ENCODE results near the gene TASOR2.

TASOR2 gene

DNA sequence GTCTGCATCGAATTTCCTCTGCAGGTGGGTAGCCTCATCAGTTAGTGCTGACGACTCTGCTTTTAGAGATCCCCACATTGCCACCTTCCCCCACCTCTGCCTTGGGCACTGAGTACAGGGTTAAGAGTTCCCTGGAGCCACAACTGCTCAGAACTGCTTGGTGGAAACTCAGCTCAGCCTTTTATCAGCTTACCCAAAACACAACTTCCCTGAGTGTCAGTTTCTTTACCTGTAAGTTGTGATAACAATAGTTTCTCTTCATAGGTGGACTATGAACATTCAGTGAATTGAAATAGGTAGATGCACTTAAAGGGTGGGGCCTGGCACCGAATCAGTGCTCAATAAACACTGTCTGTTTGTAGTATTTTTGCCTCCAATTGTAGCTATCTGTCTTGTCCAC lies 29.5 kb upstream of the TASOR2 start:
- DNase-seq (ENCODE audit: low read depth), result no peak

DNA sequence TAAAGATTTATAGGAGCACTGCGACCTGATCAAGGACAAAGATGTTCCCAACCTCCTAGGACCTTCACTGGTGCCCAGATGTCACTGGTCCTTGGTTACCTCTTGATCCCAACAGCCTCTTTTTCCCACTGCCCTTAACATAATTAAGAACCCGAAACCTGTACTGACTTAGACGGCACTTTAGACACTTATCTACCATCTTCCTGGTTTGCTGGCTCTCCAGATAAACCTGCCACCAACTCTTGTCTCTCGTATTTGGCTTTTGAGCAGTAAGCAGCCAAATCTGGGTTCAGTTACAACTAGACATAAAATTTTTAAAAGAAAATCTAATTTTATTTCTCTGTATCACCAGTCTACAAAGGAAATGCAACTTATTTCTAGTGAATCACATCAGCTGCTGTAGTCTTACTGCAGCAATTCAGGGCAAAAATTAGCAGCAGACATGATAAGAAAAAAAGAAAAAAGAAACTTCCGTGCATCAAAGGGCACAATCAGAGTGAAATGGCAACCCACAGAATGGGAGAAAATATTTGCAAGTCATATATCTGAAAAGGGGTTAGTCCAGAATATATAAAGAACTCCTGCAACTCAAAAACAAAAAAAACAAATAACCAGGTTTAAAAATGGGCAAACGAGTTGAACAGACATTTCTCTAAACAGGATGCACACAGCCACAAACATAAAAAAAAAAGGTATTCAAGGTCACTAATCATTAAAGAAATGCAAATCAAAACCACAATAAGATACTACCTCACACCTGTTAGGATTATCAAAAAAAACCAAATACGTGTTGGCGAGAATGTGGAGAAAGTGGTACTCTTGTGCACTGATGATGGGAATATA lies 27.7 kb upstream of the TASOR2 start:
- no peak for DNase-seq (ENCODE audit: low read depth)

DNA sequence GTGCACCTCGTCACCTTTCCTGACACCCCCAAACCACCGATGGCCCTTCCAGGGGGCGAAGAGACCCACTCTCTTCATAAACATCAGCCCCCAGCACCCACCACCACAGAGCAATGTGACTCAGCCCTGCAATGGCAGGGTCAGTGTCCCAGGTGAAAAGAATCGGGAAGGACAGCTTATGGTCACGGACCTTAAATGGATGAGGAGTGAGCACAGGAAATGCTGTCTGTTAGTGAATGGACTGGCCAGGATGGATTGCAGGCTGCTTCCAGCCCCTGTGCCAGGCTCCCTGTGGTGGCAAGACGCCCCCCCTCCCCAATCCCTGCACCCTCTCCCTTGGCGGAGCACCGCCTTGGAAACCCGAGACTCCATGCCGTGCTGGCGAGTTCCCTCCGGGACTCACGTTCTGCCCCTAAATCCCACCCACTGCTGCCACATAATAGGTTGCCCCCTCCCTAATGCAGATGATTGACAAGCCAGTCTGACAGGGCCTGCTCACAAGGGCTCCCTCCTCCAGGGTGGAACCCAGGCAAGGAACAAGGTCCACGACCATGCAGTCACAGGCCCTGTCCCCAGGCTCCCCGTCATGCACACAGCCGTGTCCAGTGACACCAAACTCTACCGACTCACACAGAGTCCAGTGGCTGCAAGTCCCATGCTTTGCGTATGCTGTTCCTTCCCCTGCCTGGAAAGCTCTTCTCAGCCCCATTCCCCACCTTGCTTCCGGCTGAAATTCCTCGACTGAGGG lies 25.6 kb upstream of the TASOR2 start:
- DNase-seq (ENCODE audit: low read depth), result no peak

DNA sequence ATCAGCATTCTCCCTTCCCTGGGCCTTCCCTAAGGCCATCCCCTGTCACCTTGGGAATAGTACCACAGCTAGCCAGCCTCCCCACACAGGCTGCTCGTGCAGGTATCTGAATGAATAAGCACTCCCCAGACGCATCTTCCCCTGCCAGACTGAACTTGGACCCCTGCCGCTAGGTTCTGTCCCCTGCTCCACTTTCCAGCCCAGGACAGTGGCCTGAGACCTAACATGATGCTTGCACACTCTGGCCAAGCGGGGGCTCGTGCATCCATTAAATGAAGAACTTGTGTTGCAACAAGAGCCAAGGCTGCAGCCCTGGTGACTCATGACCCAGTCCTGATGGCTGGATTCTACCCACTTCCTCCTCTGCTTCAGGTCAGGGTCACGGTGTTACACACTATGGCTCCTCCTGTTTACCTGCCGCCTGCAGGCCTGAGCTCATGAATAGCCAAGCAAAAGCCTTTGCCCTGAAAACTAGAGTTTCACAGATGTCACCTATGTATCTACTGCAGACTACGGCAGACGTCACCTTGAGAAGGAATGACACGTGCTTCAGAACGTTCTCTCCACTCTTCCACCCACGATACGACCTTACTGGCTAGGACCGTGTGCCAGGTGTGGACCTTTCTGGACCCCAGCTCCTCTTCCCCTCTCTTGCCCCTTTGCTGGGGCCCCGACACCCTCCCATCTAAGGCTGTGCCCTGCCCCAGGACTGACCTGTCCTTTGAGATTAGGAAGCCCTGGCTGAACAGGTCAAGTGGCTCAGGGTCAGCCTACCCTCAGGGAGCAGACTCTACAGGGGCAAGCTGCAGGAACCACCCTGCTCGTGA lies 24.7 kb upstream of the TASOR2 start:
- DNase-seq (ENCODE audit: low read depth), result no peak

DNA sequence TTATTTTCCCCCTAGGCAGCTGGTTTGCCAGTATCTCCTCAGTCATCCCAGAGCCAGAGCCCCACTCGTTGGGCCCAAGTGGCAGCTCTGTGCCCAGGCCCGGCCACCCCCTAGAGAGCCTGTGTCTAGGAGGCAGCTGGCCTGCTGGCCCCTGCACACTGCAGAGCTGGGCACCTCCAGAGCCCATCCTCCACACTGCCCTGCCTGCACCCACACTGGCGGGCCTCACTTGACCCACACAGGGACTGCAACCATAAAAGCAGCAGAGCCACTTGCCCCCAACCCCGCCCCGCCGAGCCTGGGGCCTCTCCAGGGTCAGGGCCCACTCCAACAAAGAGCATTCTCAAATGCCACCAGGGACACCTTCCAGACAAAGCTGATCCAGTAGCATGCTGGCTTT lies 23.6 kb upstream of the TASOR2 start:
- no peak for DNase-seq (ENCODE audit: low read depth)

DNA sequence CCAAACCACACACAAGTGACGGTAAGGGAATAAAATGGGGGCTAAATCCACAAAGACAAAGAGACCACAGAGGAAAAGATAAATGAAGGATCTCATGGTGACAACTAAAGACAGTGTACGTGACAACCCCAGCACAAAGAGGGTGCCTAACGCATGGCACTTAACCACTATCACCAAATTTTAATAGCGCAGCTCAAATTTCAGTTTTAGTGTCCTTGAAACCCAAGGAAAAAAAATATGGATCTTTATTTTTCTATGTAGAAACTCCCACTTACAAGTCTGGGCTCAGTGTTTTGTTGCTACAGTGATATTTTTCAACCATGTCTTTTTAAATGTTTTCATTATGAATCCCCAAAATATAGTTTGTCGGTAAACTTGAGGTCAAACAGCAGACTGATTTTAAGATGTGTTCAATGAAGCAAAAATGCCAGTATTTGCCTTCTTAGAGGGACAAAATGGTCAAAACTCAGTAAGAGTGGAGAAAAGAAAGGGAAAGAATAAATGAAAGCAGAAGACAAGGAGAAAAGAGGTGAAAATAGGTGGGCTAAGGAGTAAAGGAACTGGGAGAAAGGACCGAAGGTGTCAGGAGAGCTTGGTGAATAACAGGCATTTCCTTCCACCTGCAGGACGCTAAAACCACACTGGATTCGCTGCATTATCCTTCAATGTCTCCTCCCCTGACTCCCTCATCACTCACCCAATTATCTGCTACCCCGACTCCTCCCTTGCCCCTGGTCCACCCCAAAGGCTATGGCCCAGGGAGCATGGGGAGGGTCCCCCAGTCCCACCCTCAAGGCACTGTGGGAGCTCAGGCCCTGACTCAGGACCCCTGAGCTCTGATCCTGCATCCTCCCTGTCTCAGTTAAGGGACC lies 21.7 kb upstream of the TASOR2 start:
- DNase-seq (ENCODE audit: low read depth), result no peak

DNA sequence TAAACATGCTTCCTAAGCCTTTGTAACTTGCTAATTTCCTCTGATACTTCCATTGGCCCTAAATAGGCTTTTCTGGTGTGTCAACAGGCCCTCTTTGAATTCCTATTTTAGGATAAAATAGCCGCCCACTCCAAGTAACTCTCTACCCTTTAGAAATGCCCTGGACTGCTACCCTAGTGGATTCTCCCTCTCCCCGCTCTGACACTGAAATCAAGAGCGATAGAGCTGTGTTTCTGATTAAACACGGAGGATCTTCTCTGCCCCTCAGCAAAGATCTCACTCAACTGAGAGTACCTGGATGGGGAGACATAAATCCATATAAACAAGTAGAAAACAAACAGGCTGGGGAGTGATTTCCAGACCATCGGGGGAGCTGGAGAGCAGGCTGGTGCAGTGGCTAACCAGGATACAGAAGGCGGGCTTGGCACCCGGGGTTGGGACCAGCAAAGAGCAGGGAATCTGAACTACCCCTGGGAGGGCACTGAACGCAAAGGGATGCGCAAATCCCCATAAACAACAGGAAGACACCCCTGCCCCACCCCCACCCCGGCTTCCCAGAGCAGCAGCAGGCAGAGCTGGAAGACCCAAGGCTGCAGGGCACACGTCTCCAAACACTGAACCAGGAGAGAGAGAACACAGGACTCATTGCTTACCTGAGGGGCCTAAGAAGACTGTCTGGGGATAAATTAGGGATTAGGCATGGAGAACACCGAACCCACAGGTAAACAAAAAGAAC lies 20.8 kb upstream of the TASOR2 start:
- no peak for DNase-seq (ENCODE audit: low read depth)

DNA sequence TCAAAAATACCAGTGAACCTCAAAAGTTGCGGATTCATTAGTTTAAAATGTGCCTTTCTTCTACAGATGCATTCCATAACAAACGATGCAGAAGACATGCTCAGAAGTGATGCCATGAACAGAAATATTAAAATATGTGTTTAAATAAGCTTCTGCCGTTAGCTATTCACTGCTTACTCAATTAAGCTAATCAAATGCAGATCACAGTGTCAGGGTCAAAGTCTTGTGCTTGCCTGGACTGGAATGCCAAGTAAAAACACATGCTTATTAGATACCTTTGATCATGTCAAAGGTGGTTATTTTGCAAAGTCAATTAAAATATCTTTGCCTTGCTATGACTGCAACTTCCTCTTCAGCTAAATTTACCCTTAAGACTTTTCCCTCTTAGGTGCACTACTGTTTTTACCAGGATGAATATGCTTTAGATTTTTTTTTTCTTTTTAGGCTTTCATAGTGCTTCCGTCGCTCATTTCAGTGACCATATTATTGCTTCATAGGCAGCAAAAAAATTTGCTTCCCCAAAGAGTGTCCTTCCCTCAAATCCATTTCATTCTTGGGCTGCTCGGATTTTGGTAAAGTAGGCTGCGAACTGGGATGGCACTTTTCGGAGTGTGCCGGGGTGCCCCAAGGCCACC lies 19.1 kb upstream of the TASOR2 start:
- no peak for DNase-seq (ENCODE audit: low read depth)

DNA sequence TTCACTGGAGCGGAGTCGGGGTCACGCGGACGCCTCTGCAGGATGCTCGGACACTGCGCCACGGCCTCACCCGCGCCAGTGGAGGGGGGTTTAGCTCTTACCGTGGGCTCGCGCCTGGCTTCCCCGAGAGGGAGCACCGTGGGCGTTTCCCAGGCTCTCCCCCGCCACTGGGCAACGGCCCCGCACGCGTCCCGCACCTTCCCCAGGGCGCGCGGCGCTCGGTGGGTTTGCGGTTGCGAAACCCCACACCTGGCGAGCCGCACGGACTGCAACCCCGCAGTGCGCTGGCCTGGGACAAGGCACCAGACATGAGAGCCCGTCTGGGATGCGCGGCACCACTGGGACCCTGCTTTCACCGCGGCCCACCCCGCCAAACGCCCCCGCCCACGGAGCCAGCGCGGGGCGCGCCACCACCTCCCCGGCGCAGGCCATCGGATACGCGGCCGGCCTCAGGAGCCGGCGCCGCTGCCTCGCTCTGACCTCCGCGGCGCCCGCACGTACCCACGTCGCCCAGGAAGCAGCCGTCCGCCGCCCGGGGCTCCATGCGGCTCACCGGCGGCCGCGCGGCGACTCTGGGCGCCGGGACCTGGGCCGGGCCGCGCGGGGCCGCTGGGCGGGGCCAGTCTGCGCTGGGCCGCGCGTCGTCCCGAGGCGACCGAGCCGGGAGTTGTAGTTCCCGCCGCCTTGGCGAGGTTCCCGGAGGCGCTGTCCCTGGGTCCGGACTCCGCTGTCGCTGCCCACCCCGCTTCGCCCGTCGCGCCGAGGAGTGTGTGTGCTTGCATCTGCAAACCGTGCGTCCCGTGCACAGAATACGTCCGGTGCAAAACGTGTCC lies 18.4 kb upstream of the TASOR2 start, which contains the start of gene ASB13:
ASB13 (minus strand) TSS at position 588 of the 833 bp plus-strand sequence; CDS start at position 544, 44 bp downstream.
- no peak for DNase-seq (ENCODE audit: low read depth)

DNA sequence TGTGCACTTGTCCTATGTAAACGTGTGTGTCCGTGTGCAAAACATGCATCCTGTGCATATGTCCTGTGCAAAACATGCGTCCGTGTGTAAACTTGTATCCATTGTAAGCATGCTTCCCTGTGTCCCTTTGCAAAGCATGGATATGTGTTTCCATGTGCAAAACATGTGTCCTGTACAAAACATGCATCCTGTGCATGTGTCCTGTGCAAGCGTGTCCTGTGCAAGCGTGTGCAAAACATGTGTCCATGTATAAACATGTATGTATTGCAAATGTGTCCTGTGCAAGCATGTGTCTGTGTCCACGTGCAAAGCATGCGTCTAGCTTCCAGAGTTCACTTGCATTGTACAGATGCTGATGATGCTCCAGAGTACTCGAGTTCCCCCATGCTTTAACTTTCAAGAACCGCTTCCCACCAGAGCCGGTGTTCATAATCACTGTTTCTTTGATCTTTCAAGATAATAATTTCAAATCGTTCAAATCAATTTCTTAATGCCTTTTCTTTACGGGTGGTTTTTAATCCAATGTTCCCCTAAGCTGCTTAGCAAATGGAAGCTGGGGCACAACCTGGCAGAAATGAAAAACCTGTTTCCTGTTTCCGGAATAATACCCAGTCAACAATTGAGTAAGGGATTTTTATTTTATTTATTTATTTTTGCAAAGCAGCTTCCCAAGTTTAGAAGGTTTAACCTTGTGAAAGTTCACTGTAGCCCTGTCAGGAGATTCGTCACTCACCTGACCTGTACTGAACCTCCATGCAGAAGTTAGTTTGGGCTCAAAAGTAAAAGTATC lies 17.6 kb upstream of the TASOR2 start:
- DNase-seq (ENCODE audit: low read depth), result no peak

DNA sequence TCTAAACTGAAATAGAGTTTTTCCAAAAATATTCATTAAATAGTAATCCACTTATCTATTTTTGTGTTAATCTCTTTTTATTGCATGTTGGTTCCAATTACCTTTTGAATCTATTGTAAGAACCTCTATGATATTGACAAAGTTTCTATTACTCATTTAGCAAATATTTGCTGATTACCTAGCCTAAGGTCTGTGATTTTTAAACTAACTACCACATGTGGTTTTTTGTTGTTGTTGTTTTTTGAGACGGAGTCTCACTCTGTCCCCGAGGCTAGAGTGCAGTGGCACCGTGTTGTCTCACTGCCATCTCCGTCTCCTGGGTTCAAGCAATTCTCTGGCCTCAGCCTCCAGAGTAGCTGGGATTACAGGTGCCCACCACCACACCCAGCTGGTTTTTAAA lies 16.2 kb upstream of the TASOR2 start:
- no peak for DNase-seq (ENCODE audit: low read depth)

DNA sequence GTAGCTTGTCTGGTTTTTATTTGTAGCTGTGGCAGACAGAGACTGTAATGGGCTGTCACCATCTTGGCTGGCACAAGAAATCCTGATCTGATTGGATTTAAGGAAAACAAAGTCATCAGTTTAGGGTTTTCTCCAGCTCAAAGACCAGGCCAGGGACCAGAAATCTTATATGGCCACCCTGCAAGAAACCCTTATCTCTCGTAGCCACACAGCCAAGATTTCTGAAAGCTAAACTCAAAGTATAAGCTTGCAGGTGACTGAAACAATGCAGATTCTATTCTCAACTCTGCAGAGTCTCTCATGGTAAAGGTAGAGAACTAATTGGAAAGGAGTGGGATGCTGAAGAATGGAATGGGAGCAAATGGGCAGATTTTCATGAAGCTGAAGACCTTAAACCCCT lies 15.0 kb upstream of the TASOR2 start:
- no peak for DNase-seq (ENCODE audit: low read depth)

DNA sequence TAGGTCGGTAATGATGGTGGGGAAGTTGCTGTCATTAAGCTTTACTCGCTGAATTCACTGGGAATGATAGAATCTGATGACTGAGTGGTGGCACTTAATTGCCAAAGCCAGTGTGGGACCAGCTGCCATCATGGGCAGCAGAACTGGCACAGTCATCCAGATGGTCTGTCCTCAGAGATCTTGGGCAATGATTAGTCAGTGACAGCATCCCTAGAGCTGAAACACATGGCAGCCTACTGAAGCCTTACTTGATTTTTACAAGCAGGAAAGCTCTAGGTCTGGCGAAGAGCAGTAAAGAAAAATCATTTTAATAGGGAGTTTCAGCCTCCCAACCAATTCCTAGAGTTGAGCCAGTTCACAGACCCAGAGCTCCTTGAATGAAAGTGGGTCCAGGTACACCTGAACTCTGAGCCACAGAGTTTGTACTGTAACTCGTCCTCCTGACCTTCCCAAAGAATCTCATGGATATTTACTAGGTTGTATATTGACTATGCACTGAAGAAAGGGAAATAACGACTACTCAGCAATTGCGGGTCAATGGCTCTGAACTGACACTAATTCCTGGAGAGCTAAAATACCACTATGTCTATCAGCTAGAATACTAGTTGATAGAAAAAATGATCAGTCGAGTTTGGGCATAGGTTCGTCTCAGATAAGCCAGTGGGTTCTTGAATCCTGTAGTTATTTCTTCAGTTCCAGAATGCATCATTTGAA lies 13.8 kb upstream of the TASOR2 start:
- no peak for DNase-seq (ENCODE audit: low read depth)

DNA sequence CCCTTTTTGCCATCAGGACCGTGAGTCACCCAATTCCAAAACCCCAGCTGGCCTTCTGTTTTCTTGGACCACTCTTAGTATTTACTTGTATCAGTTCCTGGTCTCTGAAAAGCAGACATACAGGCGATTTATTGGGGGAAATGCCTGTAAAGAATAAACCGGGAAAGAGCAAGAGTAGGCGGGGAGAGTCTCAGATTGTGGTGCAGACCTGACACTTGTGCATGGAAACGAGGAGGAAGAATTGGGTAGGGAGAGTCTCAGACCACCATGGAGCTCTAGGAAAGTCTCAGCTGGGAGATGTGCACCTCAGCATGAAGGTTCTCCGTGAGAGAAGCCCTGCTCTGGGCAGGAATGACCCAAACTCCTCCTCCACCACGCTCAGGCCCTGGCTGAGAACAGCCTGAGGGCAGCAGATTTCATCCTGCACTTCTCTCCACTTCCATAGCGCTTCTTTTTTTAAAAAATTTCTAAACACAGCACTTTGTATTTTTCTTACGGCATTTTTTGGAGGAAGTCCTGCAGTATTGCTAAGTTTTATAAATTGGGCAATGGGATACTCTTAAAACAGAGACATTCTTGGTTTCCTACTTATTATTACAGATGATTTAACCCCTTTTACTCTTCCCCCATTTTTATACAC lies 6.1 kb upstream of the TASOR2 start:
- DNase-seq (ENCODE audit: low read depth), result no peak

DNA sequence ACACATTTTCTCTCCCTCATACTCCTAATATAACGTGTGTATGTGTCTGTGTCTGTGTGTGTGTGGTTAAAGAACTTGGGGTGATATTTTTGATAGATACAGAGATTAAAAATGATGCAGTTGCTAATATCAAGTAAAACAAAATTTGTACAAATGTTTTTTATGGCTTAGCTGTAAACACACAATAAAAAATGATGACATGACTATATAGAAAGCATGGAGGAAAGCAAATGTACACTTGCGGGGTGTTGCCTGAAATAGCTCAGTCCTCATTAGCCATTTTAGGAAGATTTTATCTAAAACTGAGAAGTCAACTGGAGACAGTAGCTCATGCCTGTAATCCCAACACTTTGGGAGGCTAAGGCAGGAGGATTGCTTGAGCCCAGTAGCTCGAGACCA lies 5.6 kb upstream of the TASOR2 start:
- no peak for DNase-seq (ENCODE audit: low read depth)

DNA sequence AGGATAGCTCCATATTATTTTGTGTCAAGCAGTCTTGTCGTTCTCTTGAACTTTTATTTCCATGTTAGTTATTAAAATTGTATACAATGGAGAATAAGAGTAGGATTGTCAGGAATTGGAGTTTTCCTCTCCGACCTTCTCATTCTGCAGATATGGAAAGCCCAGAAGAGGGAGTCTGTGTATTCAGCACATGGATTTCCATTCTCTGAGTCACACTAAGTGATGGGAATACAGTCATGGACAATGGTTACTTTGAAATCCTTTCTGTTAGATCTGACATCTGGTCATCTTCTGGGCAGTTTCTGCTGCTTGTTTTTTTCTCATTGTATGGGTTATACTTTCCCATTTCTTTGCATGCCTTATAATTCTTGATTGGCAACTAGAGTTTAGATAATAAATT lies 5.0 kb upstream of the TASOR2 start:
- DNase-seq (ENCODE audit: low read depth), result no peak

DNA sequence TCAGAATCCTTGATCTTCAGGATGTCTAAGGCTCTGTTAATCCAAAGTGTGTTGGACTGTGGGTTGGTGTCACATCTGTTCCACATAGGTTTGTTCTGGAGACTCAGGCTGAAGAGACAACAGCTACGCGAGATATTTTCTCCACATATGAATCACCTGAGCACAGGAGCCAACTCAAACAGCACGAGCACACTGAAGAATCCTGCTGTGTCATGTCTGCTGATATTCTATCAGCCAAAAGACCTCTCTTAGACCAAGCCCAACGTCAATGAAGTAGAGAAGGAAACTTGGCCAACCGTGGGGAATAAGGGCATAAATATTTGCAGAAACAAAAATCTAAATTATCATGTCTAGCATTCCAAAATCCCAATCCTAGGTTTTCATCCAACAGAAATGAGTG lies 2.7 kb upstream of the TASOR2 start:
- no peak for DNase-seq (ENCODE audit: low read depth)
